ENCODE data around the gene SLC46A1. TPM values are rescaled to one million over a fixed set of nuclear protein-coding genes. Genes with fewer than 3 reads are reported as not detected.
A peak's percentile ranks its signal among the peaks of the same experiment; 100 is the strongest.

The SLC46A1 gene
- total and polyA plus RNA-seq, 9 of the 15 experiments (the other 6 are each of a cell fraction or from before 2014, with no cell fraction given) = 0.24 to 5.5 (median 3.1) TPM

DNA sequence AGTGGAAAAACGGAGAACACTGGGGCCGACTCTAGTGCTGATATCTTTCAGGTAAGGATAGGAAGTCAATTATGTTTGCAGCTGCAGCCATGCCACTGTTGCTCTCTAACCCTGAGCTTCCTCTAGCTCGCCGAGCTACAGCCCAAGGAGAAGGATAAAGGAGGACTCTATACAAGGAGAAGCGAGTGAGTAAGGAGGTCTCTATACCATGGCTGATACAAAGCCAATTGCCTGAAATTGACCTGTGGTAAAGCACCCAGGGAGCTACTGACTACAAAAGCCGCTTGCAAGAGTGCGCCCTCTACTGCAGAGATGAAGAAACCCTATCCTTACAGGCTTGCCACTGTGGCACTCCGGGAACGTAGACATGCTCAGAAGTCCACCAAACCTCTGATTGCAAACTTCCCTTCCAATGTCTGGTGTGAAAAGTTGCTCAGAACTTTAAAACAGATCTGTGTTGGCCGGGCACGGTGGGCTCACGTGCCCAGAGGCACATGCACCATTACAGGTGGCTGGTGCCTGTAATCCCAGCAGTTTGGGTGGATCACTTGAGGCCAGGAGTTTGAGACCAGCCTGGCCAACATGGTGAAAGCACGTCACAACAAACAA is 10.8 kb upstream of the SLC46A1 start (continued):
- TF ChIP-seq PHF21A (IDR thresholded peaks at IDR 0.05; ENCODE audit: borderline replicate concordance, low read depth) (no peak), NRF1 (conservative IDR thresholded peaks at IDR 0.05 in 1 of 2, IDR thresholded peaks at IDR 0.05 in 1 of 2) (peak; percentile 30 to 31; a peak in 1 of 4 replicates), ADNP (tag; IDR thresholded peaks at IDR 0.05) (no peak), EP300 (IDR thresholded peaks at IDR 0.05; ENCODE audit: low read length) (no peak), TAL1 (IDR thresholded peaks at IDR 0.05) (no peak), POLR2A (conservative IDR thresholded peaks at IDR 0.05) (no peak), ZNF253 (CRISPR knock-in tag; conservative IDR thresholded peaks at IDR 0.05) (no peak), SLC30A9 (CRISPR knock-in tag; IDR thresholded peaks at IDR 0.05) (no peak), TSHZ1 (CRISPR knock-in tag; IDR thresholded peaks at IDR 0.05) (no peak), ZNF445 (CRISPR knock-in tag; IDR thresholded peaks at IDR 0.05; ENCODE audit: low read depth) (no peak), MCM2 (IDR thresholded peaks at IDR 0.05; ENCODE audit: low read depth) (no peak), POLR3A (IDR thresholded peaks at IDR 0.05; ENCODE audit: borderline replicate concordance, extremely low read depth, insufficient read depth, insufficient read length) (no peak), HNRNPLL (IDR thresholded peaks at IDR 0.05; ENCODE audit: low read depth, low read length, poor library complexity, severe bottlenecking) (no peak), CREB3L1 (IDR thresholded peaks at IDR 0.05; ENCODE audit: borderline replicate concordance, low read depth) (no peak; the same call in 1 of the 2 replicates), ZNF41 (CRISPR knock-in tag; conservative IDR thresholded peaks at IDR 0.05) (no peak)
- TF ChIP-seq, protein P1, sequence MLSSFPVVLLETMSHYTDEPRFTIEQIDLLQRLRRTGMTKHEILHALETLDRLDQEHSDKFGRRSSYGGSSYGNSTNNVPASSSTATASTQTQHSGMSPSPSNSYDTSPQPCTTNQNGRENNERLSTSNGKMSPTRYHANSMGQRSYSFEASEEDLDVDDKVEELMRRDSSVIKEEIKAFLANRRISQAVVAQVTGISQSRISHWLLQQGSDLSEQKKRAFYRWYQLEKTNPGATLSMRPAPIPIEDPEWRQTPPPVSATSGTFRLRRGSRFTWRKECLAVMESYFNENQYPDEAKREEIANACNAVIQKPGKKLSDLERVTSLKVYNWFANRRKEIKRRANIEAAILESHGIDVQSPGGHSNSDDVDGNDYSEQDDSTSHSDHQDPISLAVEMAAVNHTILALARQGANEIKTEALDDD (IDR thresholded peaks at IDR 0.05) = no peak
- TF ChIP-seq, protein P2, sequence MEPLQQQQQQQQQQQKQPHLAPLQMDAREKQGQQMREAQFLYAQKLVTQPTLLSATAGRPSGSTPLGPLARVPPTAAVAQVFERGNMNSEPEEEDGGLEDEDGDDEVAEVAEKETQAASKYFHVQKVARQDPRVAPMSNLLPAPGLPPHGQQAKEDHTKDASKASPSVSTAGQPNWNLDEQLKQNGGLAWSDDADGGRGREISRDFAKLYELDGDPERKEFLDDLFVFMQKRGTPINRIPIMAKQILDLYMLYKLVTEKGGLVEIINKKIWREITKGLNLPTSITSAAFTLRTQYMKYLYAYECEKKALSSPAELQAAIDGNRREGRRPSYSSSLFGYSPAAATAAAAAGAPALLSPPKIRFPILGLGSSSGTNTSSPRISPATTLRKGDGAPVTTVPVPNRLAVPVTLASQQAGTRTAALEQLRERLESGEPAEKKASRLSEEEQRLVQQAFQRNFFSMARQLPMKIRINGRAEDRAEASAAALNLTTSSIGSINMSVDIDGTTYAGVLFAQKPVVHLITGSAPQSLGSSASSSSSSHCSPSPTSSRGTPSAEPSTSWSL (CRISPR knock-in tag; IDR thresholded peaks at IDR 0.05; ENCODE audit: borderline replicate concordance) = no peak
- TF ChIP-seq, protein P3, sequence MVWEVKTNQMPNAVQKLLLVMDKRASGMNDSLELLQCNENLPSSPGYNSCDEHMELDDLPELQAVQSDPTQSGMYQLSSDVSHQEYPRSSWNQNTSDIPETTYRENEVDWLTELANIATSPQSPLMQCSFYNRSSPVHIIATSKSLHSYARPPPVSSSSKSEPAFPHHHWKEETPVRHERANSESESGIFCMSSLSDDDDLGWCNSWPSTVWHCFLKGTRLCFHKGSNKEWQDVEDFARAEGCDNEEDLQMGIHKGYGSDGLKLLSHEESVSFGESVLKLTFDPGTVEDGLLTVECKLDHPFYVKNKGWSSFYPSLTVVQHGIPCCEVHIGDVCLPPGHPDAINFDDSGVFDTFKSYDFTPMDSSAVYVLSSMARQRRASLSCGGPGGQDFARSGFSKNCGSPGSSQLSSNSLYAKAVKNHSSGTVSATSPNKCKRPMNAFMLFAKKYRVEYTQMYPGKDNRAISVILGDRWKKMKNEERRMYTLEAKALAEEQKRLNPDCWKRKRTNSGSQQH (CRISPR knock-in tag; IDR thresholded peaks at IDR 0.05) = no peak

Measured in K562 (cell line).